Hematopoietic multipotent progenitor cell treated with erythropoietin and hydrocortisone succinate and interleukin-3 and kit ligand, for 4 days (in vitro differentiated cells): ENCODE measurements around the gene KCNB1.

Experiments used
- DNase-seq: peaks from one replicate; pipeline ENCODE4 v3.0.0-alpha.2; 2015

Gene KCNB1

DNA sequence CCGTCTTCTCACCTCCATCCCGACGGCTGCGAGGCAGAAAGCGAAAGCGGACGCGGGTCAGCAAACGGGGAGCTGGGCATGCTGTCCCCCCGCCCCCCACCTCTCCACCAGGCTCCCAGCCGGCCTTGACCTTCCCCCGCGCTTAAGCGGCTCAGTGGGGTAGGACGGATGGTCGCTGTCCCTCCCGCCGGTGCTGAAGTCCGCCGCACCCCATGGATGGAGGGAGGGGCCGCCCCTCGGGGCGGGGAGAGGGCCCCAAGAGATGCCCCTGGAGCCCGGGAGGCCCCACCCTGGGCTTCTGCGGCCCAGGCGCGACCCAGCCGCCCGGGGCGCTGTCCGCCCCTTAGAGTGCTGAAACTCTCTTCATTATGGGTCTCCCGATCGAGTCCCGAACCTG lies at the start of gene KCNB1:
KCNB1 (minus strand) TSS at position 48 of the 397 bp plus-strand sequence. CDS start 188 bp downstream, outside the sequence.
- peak; percentile 83 for DNase-seq

- no peak for DNase-seq
Measured at GRCh38 chr20:49529470-49529869, 47.0 kb upstream of the KCNB1 start.

DNA sequence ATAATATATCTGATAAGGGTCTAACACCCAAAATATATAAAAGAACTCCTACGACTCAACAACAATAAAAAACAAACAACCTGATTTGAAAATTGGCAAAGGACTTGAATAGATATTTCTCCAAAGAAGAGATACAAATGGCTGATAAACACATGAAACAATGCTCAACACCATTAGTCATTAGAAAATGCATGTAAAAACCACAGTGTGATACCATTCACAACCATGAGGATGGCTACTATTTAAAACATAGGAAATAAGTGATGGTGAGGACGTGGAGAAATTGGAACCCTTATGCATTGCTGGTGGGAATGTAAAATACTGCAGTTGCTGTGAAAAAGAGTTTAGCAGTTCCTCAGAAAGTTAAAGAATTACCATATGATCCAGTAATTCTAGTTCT lies 44.1 kb upstream of the KCNB1 start:
- no peak for DNase-seq

DNA sequence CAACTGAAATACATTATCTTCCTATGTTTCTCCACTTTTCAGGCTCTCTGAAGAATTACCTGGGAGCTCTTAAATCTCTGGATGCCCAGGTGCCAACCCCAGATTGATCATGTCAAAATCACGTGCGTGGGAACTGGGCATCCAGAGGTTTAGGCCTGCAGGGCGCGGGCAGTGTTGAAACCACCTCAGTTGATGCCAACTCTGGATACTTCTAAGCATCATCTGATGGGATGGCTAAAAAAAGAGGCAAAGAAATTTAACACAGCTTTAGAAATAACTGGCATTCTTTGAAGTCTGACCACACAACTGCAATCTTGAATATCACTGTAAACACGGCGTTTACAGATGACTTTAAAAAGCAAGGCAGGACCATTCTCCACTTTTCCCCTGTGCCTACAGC lies 43.6 kb upstream of the KCNB1 start:
- no peak for DNase-seq

DNA sequence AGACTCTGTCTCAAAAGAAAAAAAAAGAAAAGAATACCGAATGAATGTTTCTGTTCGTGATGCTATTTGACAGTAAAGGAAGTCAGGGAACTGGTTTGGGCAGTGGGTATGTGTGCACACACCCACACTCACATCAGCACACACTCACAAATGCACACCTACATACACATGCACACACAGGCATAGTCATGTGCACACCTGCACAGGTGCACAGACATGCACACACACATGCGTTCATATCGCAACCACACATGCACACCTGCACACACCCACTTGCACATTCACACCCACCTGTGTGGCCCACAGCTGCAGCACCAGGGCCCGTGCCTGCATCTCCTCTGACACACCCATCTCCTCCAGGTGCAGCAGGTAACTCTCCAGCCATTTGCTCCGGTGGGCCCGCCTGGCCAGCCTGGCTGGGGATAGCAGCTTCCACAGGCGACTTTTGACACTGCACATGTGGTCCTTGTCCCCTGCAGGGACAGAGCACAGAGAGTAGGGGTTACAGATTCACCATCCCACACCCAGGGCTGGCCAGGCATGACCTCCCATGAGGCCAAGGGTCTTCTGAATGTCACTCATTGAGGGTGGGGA lies 41.4 kb upstream of the KCNB1 start:
- DNase-seq = no peak

GRCh38 chr20:49521356-49521755 lies 38.9 kb upstream of the KCNB1 start:
- DNase-seq = no peak

DNA sequence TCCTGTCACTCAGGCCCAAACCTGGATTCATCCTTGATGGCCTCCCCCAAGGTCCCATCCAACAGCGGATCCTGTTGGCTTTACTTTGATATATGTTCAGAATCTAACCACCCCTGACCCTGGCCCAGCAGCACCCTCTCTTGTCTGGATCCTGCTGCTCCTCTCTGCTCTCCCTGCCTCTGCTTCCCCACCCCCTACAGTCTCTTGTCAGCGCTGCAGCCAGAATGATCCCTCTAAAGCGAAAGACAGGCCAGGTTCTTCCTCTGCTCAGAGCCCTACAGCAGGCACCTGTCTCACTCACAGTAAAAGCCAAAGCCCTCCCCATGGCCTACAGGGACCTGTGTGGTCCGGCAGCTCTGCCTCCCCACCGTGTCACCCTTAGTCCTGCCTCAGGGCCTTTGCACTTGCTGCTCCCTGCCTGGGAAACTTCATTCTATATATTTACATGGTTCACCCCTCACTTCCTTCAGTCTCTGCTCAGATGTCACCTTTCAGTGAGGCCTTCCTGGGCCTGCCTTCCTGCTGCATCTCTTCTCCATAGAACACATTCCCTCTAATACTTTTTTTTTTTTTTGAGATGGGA lies 37.4 kb upstream of the KCNB1 start:
- no peak for DNase-seq

DNA sequence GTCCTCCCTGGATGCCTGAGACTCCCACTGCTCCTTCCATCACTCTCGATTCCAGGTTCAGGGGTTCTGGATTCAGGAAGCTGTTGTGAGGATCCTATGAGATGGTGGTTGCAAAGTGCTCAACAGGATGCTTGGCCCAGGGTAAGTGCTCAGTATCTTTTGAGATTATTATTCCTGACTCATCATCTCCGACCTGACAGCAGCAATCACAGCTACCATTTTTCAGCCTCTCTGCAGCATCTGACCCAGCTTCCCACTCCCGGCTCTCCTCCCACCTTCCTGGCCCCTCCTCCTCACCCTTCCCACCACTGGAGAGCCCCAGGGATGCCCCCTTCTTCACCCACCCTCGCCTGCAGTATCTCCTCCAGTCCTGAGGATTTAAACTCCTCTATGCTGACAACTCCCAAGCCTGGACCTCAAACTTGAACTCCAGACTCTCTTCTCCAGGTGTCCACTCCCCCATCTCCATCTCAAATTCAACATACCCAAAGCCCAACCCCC lies 36.8 kb upstream of the KCNB1 start:
- DNase-seq = no peak

DNA sequence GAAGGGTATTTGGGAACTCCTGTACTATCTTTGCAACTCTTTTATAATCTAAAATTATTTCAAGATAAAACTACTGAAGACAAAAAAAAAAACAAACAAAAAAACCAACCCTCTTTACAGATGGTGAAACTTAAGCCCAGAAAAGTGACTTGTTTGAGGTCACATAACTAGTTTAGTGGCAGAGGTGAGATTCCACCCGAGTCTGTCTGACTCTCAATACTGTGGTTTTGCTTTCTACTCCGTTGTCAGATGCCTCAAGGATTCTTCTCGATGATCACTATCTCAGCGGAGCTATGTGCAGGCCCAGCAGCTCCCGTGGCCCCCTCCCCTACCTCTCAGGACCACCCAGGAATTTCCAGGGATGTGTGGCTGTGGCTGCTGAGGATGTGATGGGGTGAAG lies 36.1 kb upstream of the KCNB1 start:
- no peak for DNase-seq

- DNase-seq = no peak
Measured at GRCh38 chr20:49517805-49518100, 35.3 kb upstream of the KCNB1 start.

DNA sequence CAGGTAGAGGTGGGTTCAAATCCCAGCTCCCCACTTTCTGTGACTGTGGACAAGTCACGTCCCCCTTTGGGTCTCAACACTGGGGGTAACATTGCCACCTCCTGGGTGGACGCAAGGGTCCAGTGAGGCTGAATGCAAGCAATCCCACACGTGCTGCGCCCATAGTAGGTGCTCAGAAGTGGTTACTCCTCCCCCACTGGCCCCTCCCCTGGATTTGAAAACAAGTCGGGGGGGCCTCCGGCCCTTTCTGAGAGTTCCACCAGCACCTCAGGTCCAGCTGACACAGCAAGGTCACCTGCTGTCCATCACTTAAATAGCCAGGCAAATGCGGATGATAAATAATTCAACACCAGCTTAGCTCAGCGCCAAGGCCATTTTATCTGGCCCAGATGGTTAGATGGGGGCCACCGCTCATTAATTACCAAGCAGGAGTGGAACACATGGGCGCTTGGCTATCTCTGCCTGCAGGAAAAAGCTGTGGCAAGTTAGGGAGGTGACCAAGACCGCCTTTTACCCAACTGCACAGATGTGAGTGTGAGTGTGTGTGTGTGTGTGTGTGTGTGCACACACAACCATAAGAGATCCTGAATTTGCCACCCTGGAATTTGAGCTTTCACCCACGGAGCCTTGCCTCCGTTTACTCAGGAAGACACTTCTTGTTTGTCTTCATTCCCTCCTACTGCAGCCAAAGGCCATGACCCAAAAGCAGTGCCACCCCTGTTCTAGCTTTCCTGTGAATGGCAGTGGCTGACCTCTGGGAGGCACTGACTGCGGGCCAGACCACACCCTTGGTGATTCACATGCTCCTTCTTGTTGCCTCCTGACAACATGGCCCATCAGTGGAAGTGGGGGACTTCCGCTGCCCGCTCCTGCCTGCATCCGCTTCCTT lies 34.7 kb upstream of the KCNB1 start:
- DNase-seq = no peak

GRCh38 chr20:49515586-49515985 lies 33.1 kb upstream of the KCNB1 start:
- DNase-seq = no peak

DNA sequence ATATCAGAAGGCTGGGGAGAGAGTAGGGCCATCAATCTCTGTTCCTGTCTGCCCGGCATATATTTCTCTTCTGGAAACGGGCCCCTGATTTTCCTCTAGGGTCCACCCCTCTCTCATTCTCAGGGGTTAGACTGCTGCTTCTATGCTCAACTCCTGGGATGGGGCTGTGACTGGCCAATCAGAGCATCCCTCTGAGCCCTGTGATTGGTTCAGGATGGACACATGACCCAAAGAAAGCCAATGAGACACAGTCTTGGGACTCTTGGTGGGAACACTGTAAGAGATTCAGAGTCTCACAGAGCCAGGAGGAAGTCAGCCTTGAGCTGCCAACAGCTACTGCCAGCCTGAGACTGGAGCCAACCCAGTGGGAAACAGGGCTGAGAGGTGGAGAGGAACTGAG lies 31.0 kb upstream of the KCNB1 start:
- DNase-seq = no peak

DNA sequence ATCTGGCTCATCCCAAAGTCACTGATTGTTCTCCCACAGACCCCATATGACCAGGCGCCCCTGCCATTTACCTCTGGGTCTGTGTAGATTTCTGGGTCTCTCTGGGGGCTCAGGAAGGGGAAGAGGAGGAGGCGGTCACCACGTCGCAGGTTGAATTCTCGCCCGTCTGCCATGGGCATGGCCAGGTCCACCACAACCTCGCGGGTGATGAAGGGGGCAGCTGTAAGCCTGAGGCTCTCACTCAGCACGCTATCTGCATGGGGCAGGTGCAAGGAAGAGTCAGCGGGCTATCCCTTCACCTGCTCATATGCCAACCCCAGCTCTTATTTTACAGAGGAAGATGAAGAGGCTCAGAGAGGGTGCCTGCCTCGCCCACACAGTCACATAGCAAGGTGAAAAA lies 30.5 kb upstream of the KCNB1 start:
- no peak for DNase-seq

DNA sequence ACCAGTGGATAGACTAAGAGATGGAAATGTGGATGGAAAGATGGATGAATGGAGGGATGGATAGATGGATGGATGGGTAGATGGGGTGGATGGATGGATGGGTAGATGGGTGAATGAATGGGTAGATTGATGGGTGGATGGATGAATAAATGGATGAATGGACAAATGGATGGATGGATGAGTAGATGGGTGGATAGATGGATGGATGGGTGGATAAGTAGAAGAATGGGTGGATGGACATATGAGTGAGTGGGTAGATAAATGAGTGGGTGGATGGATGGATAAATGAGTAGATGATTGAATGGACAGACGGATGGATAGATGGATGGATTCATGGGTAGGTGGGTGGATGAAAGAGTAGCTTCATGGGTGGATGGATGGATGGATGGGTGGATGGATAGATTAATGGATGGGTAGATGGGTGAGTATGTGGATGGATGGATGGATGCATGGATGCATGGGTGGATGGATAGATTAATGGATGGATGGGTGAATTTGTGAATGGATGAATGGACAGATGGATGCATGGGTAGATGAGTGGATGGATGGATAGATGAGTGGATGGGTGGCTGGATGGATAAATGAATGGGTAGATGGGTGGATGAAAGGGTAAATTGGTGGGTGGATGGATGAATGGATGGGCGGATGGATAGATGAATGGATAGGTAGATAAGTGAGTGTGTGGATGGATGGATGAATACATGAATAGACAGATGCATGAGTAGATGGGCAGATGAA lies 29.5 kb upstream of the KCNB1 start:
- DNase-seq = no peak

DNA sequence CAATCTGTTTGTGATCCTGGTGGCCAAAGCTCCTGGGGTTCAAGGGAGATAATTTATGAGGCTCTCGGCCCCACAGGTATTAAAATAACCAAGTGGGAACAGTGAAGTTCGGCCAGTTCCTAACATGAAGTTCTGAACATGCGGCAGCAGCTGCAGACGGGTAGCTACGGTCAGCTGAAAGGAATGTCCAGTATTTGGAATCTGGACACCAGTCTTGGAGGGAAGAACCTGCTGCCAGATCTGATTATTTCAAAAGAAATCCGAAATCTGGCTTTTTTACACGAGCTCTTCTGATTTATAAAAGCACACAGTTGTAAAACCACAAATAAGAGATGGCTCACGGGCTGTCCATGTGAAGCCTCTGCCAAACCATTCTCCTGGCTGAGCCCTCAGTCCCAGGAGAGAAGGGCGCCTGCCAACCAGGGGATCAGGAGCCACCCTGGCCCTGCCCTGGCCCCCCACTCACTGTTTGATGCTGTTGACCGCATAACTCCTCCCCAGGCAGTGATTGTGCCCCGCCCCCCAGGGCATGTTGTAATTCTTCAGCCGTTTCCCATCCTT lies 28.2 kb upstream of the KCNB1 start:
- DNase-seq = no peak

GRCh38 chr20:49508435-49509199 lies 26.1 kb upstream of the KCNB1 start:
- peak; percentile 74 for DNase-seq

DNA sequence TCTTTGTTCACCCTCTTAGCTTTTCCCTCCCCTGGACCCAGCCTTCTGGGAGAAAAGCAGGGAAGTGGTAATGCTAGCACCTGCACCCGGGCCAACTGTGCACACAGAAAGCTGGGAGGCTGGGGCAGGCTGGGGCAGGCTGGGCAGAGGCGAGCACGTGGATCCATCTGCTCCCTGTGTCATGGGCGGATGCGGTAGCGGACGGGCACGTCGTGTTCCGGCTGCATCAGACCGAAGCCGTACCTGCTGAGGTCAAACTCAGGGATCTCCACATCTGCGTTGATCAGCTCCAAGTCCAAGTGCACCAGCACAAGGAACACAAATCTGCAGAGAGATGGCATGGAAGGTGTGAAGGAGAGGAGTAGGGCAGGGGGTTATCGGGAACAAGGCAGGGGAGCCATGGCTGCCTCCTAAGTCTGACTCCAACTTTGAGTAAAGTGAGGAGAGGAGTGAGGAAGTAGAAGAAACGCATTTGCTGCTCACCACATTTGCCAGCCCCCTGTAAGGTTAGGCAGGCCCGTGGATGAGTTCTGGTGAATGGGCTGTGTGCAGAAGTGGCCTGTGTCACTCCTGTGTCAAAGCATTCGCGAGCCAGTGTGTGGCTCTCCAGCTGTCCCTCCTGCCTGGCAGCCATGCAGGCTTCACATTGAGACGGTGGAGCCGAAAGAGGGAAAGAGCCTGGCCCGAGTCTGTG lies 25.4 kb upstream of the KCNB1 start:
- no peak for DNase-seq

GRCh38 chr20:49505518-49505917 lies 23.1 kb upstream of the KCNB1 start:
- DNase-seq = peak; percentile 8

DNA sequence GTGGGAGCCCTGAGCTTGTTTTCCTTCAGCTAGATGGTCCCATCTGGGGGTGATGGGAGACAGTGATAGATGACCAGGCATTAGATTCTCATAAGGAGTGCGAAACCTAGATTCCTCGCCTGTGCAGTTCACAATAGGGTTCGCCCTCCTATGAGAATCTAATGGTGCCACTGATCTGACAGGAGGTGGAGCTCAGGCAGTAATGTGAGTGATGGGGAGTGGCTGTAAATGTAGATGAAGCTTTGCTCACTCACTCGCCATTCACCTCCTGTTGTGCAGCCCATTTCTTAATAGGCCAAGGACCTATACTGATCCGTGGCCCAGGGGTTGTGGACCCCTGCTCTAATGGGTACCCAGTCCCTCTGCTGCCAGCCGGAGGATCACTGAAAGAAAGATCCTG lies 20.7 kb upstream of the KCNB1 start:
- DNase-seq = no peak

GRCh38 chr20:49501917-49502316 lies 19.4 kb upstream of the KCNB1 start:
- peak; percentile 45 for DNase-seq

- DNase-seq = no peak
Measured at GRCh38 chr20:49497398-49497669, 14.9 kb upstream of the KCNB1 start.
